Testis (tissue), 3 donors: ENCODE results near the gene RCOR3. TPM values are rescaled to one million over a fixed set of nuclear protein-coding genes. Genes with fewer than 3 reads are reported as not detected.
A peak's percentile ranks its signal among the peaks of the same experiment; 100 is the strongest.

Experiments
- DNase-seq: peaks from one replicate; pipeline ENCODE4 v3.0.0-alpha.2; 2019
- H3K27ac ChIP-seq, 2 donors: fragments of 200-600 bp; sonication (generic); one replicate each; pipeline ENCODE4 v1.5.1; 2019
- H3K27me3 ChIP-seq: fragments of 200-600 bp; sonication (generic); one replicate; pipeline ENCODE4 v1.5.1; 2019
- H3K36me3 ChIP-seq: fragments of 200-600 bp; sonication (generic); one replicate; pipeline ENCODE4 v1.5.1; 2017; ENCODE audit warnings: low read depth; ENCODE audit errors: missing control alignments
- H3K4me1 ChIP-seq: fragments of 200-600 bp; sonication (generic); one replicate; pipeline ENCODE4 v1.5.1; 2019
- H3K4me3 ChIP-seq, 2 donors: fragments of 200-600 bp; sonication (generic); one replicate each; pipeline ENCODE4 v1.5.1; 2017 to 2019
- H3K9me3 ChIP-seq: fragments of 200-600 bp; sonication (generic); one replicate; pipeline ENCODE4 v1.5.1; 2017
- POLR2A ChIP-seq: fragments of 450-650 bp; IDR thresholded peaks from one replicate; pipeline ENCODE4 v1.6.1; 2017; ENCODE audit warnings: antibody characterized with exemption, mild to moderate bottlenecking, moderate library complexity
- WGBS, 2 donors: methylation state at CpG; one replicate each; pipeline ENCODE4 v1.1.5; 2018; 5-methylcytosine and 5-hydroxymethylcytosine counted together
- intact Hi-C: fragments of 100-400 bp; cut with DNase I; formaldehyde crosslinking; loops from one replicate; pipeline ENCODE4 v1.15.1; 2023; ENCODE audit warnings: low total_unique reads
- polyA plus RNA-seq: library from polyadenylated mRNA; stranded (reverse); fragments of 350-450 nt; fragmentation: Illumina TruSeq; extraction: RNeasy Lipid Tissue Mini Kit (QIAGEN cat#74804); gene quantifications from one replicate; pipeline ENCODE4 v1.2.3, GENCODE V29; 2014; ENCODE audit warnings: low read depth, low replicate concordance; ENCODE audit not compliant: insufficient read depth
- total RNA-seq, 2 donors: library from RNA; depleted of rRNA; stranded (reverse); fragments of >200 nt; gene quantifications; one replicate each; pipeline ENCODE4 v1.2.3, GENCODE V29; 2016
- TF ChIP-seq, protein P1 (sequence below), 3 experiments: fragments of 450-650 bp in 2 of 3; fragments of 200-600 bp in 1 of 3; sonication (generic) in 1 of 3; IDR thresholded peaks; one replicate each; pipeline ENCODE4 v1.5.1; 2016 to 2019; ENCODE audit warnings: antibody characterized with exemption in 3 of 3, mild to moderate bottlenecking in 2 of 3, moderate library complexity in 1 of 3

Gene RCOR3
- total and polyA plus RNA-seq, 3 donors from 2014 or later: 114 to 141 (median 128) TPM

DNA sequence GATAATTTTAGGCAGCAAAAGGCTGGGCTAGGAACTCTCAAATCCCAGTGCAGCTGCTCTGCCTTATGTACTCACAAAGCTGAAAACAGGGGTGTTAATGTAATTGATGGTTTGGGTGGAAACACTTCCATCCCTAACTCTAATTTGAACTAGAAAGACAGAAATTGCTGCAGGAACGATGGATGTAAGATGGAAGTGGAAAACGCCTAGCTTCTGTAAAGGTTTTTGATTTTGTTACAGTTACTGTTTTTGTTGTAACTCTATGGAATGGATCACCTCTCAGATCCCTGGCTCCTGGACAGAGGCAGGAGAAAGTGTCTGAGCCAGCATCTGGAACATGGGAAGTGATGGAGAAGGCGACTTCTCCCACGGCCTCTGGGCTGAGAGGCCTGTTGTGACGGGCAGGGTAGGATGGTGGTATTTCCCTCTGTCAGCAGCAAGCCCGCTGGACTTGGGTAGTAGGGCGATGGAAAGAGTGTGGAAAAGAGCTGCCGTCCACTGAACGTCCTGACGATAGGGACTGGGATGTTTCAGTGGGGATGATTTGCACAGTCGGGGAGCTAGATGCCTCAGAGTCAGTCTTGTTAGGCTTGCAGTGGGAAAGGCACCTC is 69.0 kb downstream of the RCOR3 start:
- intact Hi-C loops: no loop called here
- DNase-seq: no peak
- Histone ChIP-seq H3K4me1 (peaks cover 36% of the 10 kb centered on the region), H3K4me3 (peak overlapping the region in 1 of 2 donors; percentile 84), H3K36me3 (no peaks in the 10 kb centered on the region), H3K27ac (peak overlapping the region; percentile 77 to 91), H3K27me3 (no peaks in the 10 kb centered on the region), H3K9me3 (no peaks in the 10 kb centered on the region)
- 72% methylated on average over 11 of the region's 11 CpGs for WGBS, 2 donors
- TF ChIP-seq, protein P1, sequence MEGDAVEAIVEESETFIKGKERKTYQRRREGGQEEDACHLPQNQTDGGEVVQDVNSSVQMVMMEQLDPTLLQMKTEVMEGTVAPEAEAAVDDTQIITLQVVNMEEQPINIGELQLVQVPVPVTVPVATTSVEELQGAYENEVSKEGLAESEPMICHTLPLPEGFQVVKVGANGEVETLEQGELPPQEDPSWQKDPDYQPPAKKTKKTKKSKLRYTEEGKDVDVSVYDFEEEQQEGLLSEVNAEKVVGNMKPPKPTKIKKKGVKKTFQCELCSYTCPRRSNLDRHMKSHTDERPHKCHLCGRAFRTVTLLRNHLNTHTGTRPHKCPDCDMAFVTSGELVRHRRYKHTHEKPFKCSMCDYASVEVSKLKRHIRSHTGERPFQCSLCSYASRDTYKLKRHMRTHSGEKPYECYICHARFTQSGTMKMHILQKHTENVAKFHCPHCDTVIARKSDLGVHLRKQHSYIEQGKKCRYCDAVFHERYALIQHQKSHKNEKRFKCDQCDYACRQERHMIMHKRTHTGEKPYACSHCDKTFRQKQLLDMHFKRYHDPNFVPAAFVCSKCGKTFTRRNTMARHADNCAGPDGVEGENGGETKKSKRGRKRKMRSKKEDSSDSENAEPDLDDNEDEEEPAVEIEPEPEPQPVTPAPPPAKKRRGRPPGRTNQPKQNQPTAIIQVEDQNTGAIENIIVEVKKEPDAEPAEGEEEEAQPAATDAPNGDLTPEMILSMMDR (IDR thresholded peaks at IDR 0.05): no peak
- TF ChIP-seq POLR2A: no peak

DNA sequence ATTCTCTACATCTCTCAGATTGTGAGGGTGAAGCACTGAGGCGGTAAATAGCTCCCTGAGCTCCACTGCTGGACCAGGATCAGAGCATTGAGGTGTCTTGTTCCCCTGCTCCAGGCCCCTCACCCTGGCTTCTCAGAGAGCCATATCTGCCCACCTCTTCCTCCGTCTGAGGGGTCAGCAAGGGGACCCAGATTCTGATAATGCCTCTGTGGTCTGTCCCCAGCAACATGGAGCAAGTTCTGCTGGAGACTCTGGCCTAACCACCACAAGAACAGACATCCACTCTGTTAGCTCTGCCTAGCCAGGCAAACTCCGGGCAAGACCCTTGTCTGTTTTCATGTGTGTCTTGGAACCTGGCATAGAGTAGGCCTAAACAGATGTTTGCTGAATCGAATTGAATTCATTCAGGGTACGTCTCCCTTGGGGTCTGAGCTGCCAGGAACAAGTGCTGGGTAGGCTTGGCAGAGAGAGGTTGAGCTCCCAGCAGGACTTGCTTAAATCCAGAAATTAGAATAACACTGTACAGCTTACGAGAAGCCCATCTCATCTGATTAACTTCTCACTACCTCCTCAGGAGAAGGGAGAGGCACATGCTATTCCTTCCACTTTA is 69.8 kb downstream of the RCOR3 start:
- DNase-seq: no peak
- Histone ChIP-seq H3K27me3 (no peaks in the 10 kb centered on the region), H3K27ac (no peak overlapping the region), H3K9me3 (no peaks in the 10 kb centered on the region), H3K36me3 (no peaks in the 10 kb centered on the region), H3K4me1 (peaks cover 36% of the 10 kb centered on the region), H3K4me3 (no peak overlapping the region)
- intact Hi-C loops: no loop called here
- WGBS, 2 donors: 75 to 82% methylated on average over 5 to 6 of the region's 6 CpGs
- TF ChIP-seq, protein P1 (IDR thresholded peaks at IDR 0.05): no peak
- no peak for TF ChIP-seq POLR2A

DNA sequence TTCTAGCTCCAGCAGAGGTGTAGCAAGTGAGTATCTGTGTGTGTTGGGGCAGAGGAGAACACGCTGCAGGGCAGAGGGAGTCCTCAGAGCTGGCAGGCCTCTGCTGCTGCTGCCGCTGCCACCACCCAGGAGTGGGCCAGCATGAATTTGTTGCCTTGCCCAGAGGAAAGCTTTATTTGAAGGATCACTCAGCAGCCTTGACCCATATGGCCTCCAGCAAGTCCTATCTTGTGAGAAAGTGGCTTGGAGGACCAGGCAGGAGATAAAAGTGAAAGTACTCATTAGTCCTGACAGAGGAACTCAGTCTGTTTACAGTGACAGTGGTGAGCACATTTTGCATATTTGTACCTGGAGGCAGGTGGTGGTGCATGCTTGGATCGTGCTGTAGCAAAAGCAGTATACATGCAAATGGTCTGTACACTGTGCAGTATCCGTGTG is 70.6 kb downstream of the RCOR3 start:
- TF ChIP-seq, protein P1 (IDR thresholded peaks at IDR 0.05): no peak
- no peak for TF ChIP-seq POLR2A
- Histone ChIP-seq H3K27ac (no peak overlapping the region), H3K4me1 (peaks cover 36% of the 10 kb centered on the region), H3K27me3 (no peaks in the 10 kb centered on the region), H3K36me3 (no peaks in the 10 kb centered on the region), H3K9me3 (no peaks in the 10 kb centered on the region), H3K4me3 (no peak overlapping the region)
- DNase-seq: no peak
- intact Hi-C loops: loop anchor here (10.0 kb wide), 1 partner anchor 325 kb away; no protein-coding TSS in a partner anchor
- WGBS, 2 donors: 56 to 58% methylated on average over 4 of the region's 4 CpGs

DNA sequence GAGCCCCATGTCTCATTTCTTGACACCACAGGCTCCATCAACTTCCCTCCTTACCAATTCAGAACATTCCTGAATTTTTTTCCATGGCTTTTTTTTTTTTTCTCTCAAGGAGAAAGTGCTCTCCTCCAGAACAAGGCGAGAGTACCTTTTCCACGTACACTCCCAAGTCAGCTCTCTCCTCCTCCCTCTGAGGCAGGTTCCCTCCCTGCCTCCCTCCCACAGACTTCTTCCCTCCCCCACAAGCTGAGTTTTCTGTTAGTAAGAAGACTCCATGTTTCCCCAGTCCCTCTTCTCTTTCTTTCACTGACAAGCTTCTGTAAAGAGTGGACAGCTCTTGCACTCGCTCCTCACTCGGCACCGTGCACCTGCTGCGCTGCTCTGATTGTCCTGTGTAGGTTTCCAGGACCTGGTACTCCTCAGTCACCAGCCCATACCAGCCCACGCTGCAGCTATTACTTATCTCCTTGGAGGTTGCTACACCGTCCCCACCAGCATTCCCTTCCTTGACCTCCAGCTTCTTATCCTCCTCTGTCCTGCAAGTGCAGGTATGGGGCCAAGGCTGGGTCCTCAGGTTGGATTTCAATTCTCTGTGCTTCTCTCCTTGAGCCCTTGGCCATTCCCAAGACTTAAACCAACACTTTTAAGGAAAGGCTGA is 71.2 kb downstream of the RCOR3 start:
- peaks cover 36% of the 10 kb centered on the region for H3K4me1 ChIP-seq
- 75 to 80% methylated on average over 8 of the region's 8 CpGs for WGBS, 2 donors
- H3K36me3 ChIP-seq: no peaks in the 10 kb centered on the region
- no peak overlapping the region for H3K27ac ChIP-seq
- no peak for TF ChIP-seq POLR2A
- TF ChIP-seq, protein P1 (IDR thresholded peaks at IDR 0.05): no peak
- intact Hi-C loops: loop anchor here (10.0 kb wide), 1 partner anchor 324 kb away; no protein-coding TSS in a partner anchor
- H3K4me3 ChIP-seq: no peak overlapping the region
- H3K27me3 ChIP-seq: no peaks in the 10 kb centered on the region
- H3K9me3 ChIP-seq: no peaks in the 10 kb centered on the region
- no peak for DNase-seq
